Peyer's patch (tissue), 4 donors: Measurements from ENCODE around the gene MRAP. TPM values are rescaled to one million over a fixed set of nuclear protein-coding genes. Genes with fewer than 3 reads are reported as not detected.

Experiments used
- DNase-seq, 3 donors: peaks; one replicate each; pipeline ENCODE4 v3.0.0-alpha.2; 2017 to 2019
- H3K27ac ChIP-seq, 4 donors: fragments of 200-600 bp; sonication (generic); one replicate each; pipeline ENCODE4 v1.5.1; 2016 to 2019
- H3K27me3 ChIP-seq, 2 donors: fragments of 200-600 bp; sonication (generic); one replicate each; pipeline ENCODE4 v1.5.1; 2019
- H3K36me3 ChIP-seq, 3 donors: fragments of 200-600 bp; sonication (generic); one replicate each; pipeline ENCODE4 v1.5.1; 2016 to 2019
- H3K4me1 ChIP-seq, 4 donors: fragments of 200-600 bp; sonication (generic); one replicate each; pipeline ENCODE4 v1.5.1; 2016 to 2019
- H3K4me3 ChIP-seq, 4 donors: fragments of 200-600 bp; sonication (generic); 1 replicate in 3 of 4; 2 replicates in 1 of 4; pipeline ENCODE4 v1.5.1; 2016 to 2019; ENCODE audit warnings: mild to moderate bottlenecking in 1 of 4
- H3K9me3 ChIP-seq, 4 donors: fragments of 200-600 bp; sonication (generic); one replicate each; pipeline ENCODE4 v1.5.1; 2016 to 2019; ENCODE audit warnings: mild to moderate bottlenecking in 1 of 4
- POLR2A ChIP-seq, 2 donors: fragments of 450-650 bp; IDR thresholded peaks; one replicate each; pipeline ENCODE4 v1.5.1; 2017; ENCODE audit warnings: antibody characterized with exemption in 2 of 2, mild to moderate bottlenecking in 2 of 2, moderate library complexity in 2 of 2
- total RNA-seq, 4 donors: library from RNA; depleted of rRNA; stranded (reverse); fragments of >200 nt; gene quantifications; one replicate each; pipeline ENCODE4 v1.1.0, GENCODE V29; 2016
- TF ChIP-seq, protein P1 (sequence below), 6 experiments: fragments of 450-650 bp in 4 of 6; fragments of 200-600 bp in 2 of 6; sonication (generic) in 1 of 6; IDR thresholded peaks; one replicate each; pipeline ENCODE4 v1.5.1; 2017 to 2019; ENCODE audit warnings: antibody characterized with exemption in 6 of 6, mild to moderate bottlenecking in 3 of 6, moderate library complexity in 1 of 6

The MRAP gene
- total RNA-seq: not detected

DNA sequence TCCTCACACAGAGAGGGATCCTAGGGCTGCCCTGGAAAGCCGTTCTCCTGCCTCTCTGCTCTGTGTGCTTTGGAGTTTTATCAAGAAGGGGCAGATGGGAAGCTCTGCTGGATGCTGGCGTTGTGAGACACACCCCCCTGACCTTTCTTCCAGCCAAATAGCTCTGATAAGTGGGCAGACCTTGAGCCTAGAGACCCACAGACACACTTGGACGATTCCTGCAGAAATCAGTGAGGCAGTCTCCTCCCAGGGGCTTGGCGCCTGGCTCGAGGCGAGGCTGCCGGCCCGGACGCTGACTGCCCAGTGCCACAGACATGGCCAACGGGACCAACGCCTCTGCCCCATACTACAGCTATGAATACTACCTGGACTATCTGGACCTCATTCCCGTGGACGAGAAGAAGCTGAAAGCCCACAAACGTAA lies at the start of gene MRAP:
Gene MRAP, plus strand, starts transcription at position 198 of the 424 bp plus-strand sequence. Its CDS starts 117 bp downstream, at position 315.
- Histone ChIP-seq H3K4me1 (no peaks in the 10 kb centered on the region), H3K27me3 (no peaks in the 10 kb centered on the region), H3K4me3 (no peak within 1 kb of the TSS), H3K9me3 (no peaks in the 10 kb centered on the region), H3K27ac (peak within 1 kb of the TSS in 1 of 4 donors; percentile 0), H3K36me3 (no peaks in the 10 kb centered on the region)
- no peak for DNase-seq
- TF ChIP-seq, protein P1, sequence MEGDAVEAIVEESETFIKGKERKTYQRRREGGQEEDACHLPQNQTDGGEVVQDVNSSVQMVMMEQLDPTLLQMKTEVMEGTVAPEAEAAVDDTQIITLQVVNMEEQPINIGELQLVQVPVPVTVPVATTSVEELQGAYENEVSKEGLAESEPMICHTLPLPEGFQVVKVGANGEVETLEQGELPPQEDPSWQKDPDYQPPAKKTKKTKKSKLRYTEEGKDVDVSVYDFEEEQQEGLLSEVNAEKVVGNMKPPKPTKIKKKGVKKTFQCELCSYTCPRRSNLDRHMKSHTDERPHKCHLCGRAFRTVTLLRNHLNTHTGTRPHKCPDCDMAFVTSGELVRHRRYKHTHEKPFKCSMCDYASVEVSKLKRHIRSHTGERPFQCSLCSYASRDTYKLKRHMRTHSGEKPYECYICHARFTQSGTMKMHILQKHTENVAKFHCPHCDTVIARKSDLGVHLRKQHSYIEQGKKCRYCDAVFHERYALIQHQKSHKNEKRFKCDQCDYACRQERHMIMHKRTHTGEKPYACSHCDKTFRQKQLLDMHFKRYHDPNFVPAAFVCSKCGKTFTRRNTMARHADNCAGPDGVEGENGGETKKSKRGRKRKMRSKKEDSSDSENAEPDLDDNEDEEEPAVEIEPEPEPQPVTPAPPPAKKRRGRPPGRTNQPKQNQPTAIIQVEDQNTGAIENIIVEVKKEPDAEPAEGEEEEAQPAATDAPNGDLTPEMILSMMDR (IDR thresholded peaks at IDR 0.05): no peak
- no peak for TF ChIP-seq POLR2A (IDR thresholded peaks at IDR 0.05)

DNA sequence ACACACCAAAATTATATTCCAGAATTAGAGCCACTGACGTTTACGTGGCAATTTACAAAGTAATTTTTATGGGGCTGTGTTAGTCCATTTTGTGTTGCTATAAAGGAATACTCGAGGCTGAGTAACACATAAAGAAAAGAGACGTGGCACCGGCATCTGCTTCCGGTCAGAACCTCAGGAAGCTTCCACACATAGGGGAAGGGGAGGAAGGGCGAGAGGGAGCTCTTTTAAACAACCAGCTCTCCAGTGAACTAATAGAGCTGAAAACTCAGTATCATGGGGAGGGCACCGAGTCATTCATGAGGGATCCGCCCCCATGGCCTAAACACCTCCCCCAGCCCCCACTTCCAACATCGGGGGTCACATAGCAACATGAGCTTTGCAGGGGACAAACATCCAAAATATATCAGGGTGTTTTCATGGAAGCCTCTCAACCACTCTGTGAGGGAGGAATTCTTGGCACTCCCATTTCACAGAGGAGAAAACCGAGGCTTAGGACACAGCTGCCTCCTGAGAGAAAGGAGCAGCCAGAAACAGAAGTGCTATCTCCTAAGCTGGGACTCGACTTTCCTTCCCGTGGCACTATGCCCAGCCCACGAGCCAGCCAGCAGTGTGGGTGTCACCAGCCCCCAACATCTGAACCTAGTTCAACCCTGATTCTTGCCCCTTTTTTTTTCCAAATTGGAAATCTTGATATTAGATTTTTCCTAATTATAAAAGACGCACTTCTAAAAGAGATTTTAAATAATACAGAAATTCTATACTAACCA lies 49.0 kb upstream of the MRAP start:
- Histone ChIP-seq H3K27ac (no peak overlapping the region), H3K4me1 (no peaks in the 10 kb centered on the region), H3K27me3 (no peaks in the 10 kb centered on the region), H3K36me3 (no peaks in the 10 kb centered on the region), H3K9me3 (no peaks in the 10 kb centered on the region), H3K4me3 (no peak overlapping the region)
- no peak for DNase-seq
- TF ChIP-seq POLR2A (IDR thresholded peaks at IDR 0.05): no peak
- TF ChIP-seq, protein P1 (IDR thresholded peaks at IDR 0.05): no peak

GRCh38 chr21:32252136-32252535 lies 46.5 kb upstream of the MRAP start:
- no peaks in the 10 kb centered on the region for H3K27me3 ChIP-seq
- H3K4me3 ChIP-seq: no peak overlapping the region
- H3K4me1 ChIP-seq: peaks cover 0 to 5% (median 0%) of the 10 kb centered on the region in 4 donors
- H3K27ac ChIP-seq: no peak overlapping the region
- no peaks in the 10 kb centered on the region for H3K9me3 ChIP-seq
- TF ChIP-seq, protein P1 (IDR thresholded peaks at IDR 0.05): no peak
- no peak for TF ChIP-seq POLR2A (IDR thresholded peaks at IDR 0.05)
- no peaks in the 10 kb centered on the region for H3K36me3 ChIP-seq
- DNase-seq: no peak

GRCh38 chr21:32253215-32253641 lies 45.4 kb upstream of the MRAP start:
- TF ChIP-seq, protein P1 (IDR thresholded peaks at IDR 0.05): no peak
- no peak for TF ChIP-seq POLR2A (IDR thresholded peaks at IDR 0.05)
- no peak for DNase-seq
- Histone ChIP-seq H3K36me3 (no peaks in the 10 kb centered on the region), H3K4me1 (peaks cover 0 to 5% (median 0%) of the 10 kb centered on the region in 4 donors), H3K4me3 (no peak overlapping the region), H3K9me3 (no peaks in the 10 kb centered on the region), H3K27me3 (no peaks in the 10 kb centered on the region), H3K27ac (no peak overlapping the region)

- peak overlapping the region in 1 of 4 donors; percentile 47 for H3K27ac ChIP-seq
- H3K9me3 ChIP-seq: no peaks in the 10 kb centered on the region
- H3K4me1 ChIP-seq: peaks cover 0 to 5% (median 0%) of the 10 kb centered on the region in 4 donors
- H3K4me3 ChIP-seq: no peak overlapping the region
- DNase-seq: no peak
- no peaks in the 10 kb centered on the region for H3K36me3 ChIP-seq
- no peaks in the 10 kb centered on the region for H3K27me3 ChIP-seq
- TF ChIP-seq, protein P1 (IDR thresholded peaks at IDR 0.05): no peak
- TF ChIP-seq POLR2A (IDR thresholded peaks at IDR 0.05): no peak
Observed at GRCh38 chr21:32256251-32256650, 42.4 kb upstream of the MRAP start.
